ENCODE results near the gene NCOA3. TPM values are rescaled to one million over a fixed set of nuclear protein-coding genes. Genes with fewer than 3 reads are reported as not detected.
"Not testable (repeated sequence)": the region's sequence is repeated elsewhere in the genome, so short reads cannot be mapped to it uniquely, and the experiment has no call there.

Gene NCOA3
- total RNA-seq, 1 donor from 2014 or later, result 187 TPM

GRCh38 chr20:47503685-47504084, 2.0 kb downstream of the NCOA3 start:
- Mint-ChIP-seq H3K36me3 (ENCODE audit: low read depth) (peaks cover 29% of the 10 kb centered on the region), H3K9me3 (no peaks in the 10 kb centered on the region), H3K27ac (peak overlapping the region; percentile 98), H3K4me3 (peak overlapping the region; percentile 100), H3K27me3 (no peaks in the 10 kb centered on the region), H3K4me1 (peaks cover 64% of the 10 kb centered on the region)
- ChIA-PET POLR2A (interaction anchor here (0.6 to 7.4 kb wide), 21 partner anchors 10 to 147 kb away, joined by 3 to 295 read pairs (median 21); partner anchors contain the start of gene ZMYND8), CTCF (interaction anchor here (1.5 to 3.2 kb wide), 5 partner anchors 35 to 120 kb away, joined by 5 to 30 read pairs (median 9); no protein-coding TSS in a partner anchor)
- no peak for TF ChIP-seq CTCF (IDR thresholded peaks at IDR 0.05)
- intact Hi-C loops (cut with micrococcal nuclease), result loop anchor here (2.0 to 5.0 kb wide), 5 partner anchors 13 to 231 kb away; no protein-coding TSS in a partner anchor
- DNase-seq (no peak), ATAC-seq (ENCODE audit: low read depth) (no peak)

DNA sequence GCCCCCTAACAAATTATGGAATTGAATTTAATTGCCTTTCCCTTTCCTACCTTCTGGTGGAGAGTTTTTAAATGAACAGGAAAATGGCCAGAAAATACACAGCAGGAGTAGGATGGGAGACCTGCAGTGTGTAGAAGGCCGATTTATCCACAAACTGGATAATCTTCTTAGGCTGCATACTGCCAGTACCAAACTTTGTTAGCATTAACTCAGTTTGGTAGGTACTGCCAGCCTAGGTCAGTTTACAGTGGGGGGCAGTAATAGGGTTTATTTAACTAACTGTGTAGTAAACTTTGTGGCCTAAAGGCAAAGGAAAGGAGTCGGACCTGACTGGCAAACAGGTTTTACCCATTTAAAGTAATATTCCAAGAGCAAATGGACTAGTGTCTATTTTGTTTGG, 4.6 kb downstream of the NCOA3 start:
- Mint-ChIP-seq H3K36me3 (ENCODE audit: low read depth) (peaks cover 47% of the 10 kb centered on the region), H3K27me3 (no peaks in the 10 kb centered on the region), H3K4me1 (peaks cover 75% of the 10 kb centered on the region), H3K27ac (peak overlapping the region; percentile 57), H3K4me3 (peak overlapping the region; percentile 53), H3K9me3 (no peaks in the 10 kb centered on the region)
- no peak for TF ChIP-seq CTCF (IDR thresholded peaks at IDR 0.05)
- intact Hi-C loops (cut with micrococcal nuclease), result no loop called here
- DNase-seq, result no peak
- POLR2A ChIA-PET, result interaction anchor here (2.5 to 5.9 kb wide), 2 partner anchors 38 to 94 kb away, joined by 15 to 75 read pairs; no protein-coding TSS in a partner anchor
- no peak for ATAC-seq (ENCODE audit: low read depth)
- CTCF ChIA-PET, result interaction anchor here (3.4 kb wide), 1 partner anchor 122 kb away, joined by 13 read pairs; no protein-coding TSS in a partner anchor

- Mint-ChIP-seq H3K4me3 (peak overlapping the region; percentile 47), H3K9me3 (no peaks in the 10 kb centered on the region), H3K4me1 (peaks cover 77% of the 10 kb centered on the region), H3K36me3 (ENCODE audit: low read depth) (peaks cover 47% of the 10 kb centered on the region), H3K27ac (peak overlapping the region; percentile 57), H3K27me3 (no peaks in the 10 kb centered on the region)
- no peak for DNase-seq
- POLR2A ChIA-PET, result interaction anchor here (0.6 to 2.5 kb wide), 4 partner anchors 51 to 95 kb away, joined by 3 to 15 read pairs (median 4); no protein-coding TSS in a partner anchor
- CTCF ChIA-PET, result interaction anchor here (3.4 kb wide), 1 partner anchor 122 kb away, joined by 13 read pairs; no protein-coding TSS in a partner anchor
- intact Hi-C loops (cut with micrococcal nuclease), result no loop called here
- TF ChIP-seq CTCF (IDR thresholded peaks at IDR 0.05), result no peak
- ATAC-seq (ENCODE audit: low read depth), result no peak
These were observed 5.2 kb downstream of the NCOA3 start for GRCh38 chr20:47506850-47507249.

GRCh38 chr20:47507275-47507981, 5.7 kb downstream of the NCOA3 start:
- intact Hi-C loops (cut with micrococcal nuclease); H3K9me3 Mint-ChIP-seq; H3K27me3 Mint-ChIP-seq; DNase-seq: not testable (repeated sequence)
- CTCF ChIA-PET, result interaction anchor here (0.6 to 3.4 kb wide), 3 partner anchors 20 to 233 kb away, joined by 3 to 13 read pairs (median 3); no protein-coding TSS in a partner anchor
- peaks cover 45% of the 10 kb centered on the region for H3K36me3 Mint-ChIP-seq (ENCODE audit: low read depth)
- peak overlapping the region; percentile 57 for H3K27ac Mint-ChIP-seq
- POLR2A ChIA-PET, result interaction anchor here (0.6 to 2.5 kb wide), 9 partner anchors 20 to 95 kb away, joined by 3 to 15 read pairs (median 4); no protein-coding TSS in a partner anchor
- H3K4me3 Mint-ChIP-seq, result peak overlapping the region; percentile 47
- H3K4me1 Mint-ChIP-seq, result peaks cover 79% of the 10 kb centered on the region
- ATAC-seq (ENCODE audit: low read depth), result peak; percentile 38

DNA sequence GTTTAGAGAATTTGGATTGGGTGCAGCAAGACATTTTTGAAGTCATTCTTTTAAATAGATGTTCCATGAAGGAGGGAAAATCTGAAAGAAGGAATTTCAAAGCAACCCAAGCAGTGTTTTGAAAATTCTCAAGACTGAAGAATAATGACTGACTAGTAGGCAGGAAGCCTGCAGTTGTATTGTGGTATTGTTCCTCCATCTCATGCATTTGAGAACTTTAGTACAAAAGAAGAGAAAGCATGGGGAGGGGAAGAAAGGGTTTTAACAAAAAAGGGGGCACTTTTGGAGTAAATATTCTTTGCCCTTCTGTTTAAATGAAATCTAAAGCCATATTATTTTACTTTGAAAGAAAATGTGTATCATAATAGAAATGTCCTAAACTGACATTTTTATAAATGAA, 6.6 kb downstream of the NCOA3 start:
- Mint-ChIP-seq H3K36me3 (ENCODE audit: low read depth) (peaks cover 42% of the 10 kb centered on the region), H3K27me3 (no peaks in the 10 kb centered on the region), H3K27ac (peak overlapping the region; percentile 64), H3K9me3 (no peaks in the 10 kb centered on the region), H3K4me1 (peaks cover 84% of the 10 kb centered on the region), H3K4me3 (peak overlapping the region; percentile 37)
- POLR2A ChIA-PET, result interaction anchor here (0.8 to 2.5 kb wide), 8 partner anchors 20 to 96 kb away, joined by 3 to 15 read pairs (median 4); no protein-coding TSS in a partner anchor
- DNase-seq, result no peak
- intact Hi-C loops (cut with micrococcal nuclease), result no loop called here
- ATAC-seq (ENCODE audit: low read depth), result no peak
- CTCF ChIA-PET, result interaction anchor here (1.0 to 3.4 kb wide), 3 partner anchors 21 to 124 kb away, joined by 3 to 13 read pairs (median 3); no protein-coding TSS in a partner anchor
- TF ChIP-seq CTCF (IDR thresholded peaks at IDR 0.05), result no peak

Data from activated B cell treated with CpG ODN at 0.5 μM for 24 hours (primary cell).